K562 treated with DMSO at 1 percent for 12 hours (cell line): ENCODE measurements around the gene TMTC3. TPM values are rescaled to one million over a fixed set of nuclear protein-coding genes. Genes with fewer than 3 reads are reported as not detected.

Source experiments
- total RNA-seq: library from RNA; unstranded; fragments of 300-600 nt; gene quantifications from 2 replicates; pipeline ENCODE4 v1.2.3, GENCODE V29; 2022; ENCODE audit not compliant: insufficient read depth

The TMTC3 gene
- total RNA-seq: 1.1 and 3.5 TPM in 2 replicates

GRCh38 chr12:88141774-88142609, at the start of gene TMTC3, which contains the start of gene CEP290:
Gene TMTC3, plus strand, starts transcription at chr12:88142307. Its CDS starts 6,009 bp downstream, at chr12:88148316.
Gene CEP290, minus strand, starts transcription at chr12:88142088. Its CDS starts 781 bp downstream, at chr12:88141307.

Other genes with a start within 250 kb of the TMTC3 start
- gene C12orf50, start 112.9 kb upstream of the TMTC3 start, total RNA-seq: not detected in 2 replicates
- gene CEP290, start 219 bp upstream of the TMTC3 start, total RNA-seq: 2.5 and 6.9 TPM in 2 replicates